Neuronal stem cell (in vitro differentiated cells): ENCODE data around the gene LRRN1.
"Not testable (repeated sequence)": the region's sequence is repeated elsewhere in the genome, so short reads cannot be mapped to it uniquely, and the experiment has no call there.

ENCODE experiments used
- DNase-seq: peaks from one replicate; pipeline ENCODE4 v3.0.0-alpha.2; 2013; ENCODE audit warnings: low spot score
- H2AFZ ChIP-seq: one replicate; pipeline ENCODE4 v1.6.1; 2013; ENCODE audit warnings: mild to moderate bottlenecking, low read length, inconsistent platforms
- H2AK5ac ChIP-seq: 2 replicates; pipeline ENCODE4 v1.6.1; 2013; ENCODE audit warnings: low read depth, mild to moderate bottlenecking, inconsistent platforms, low read length, moderate library complexity, mixed read lengths
- H2BK120ac ChIP-seq: 2 replicates; pipeline ENCODE4 v1.6.1; 2013; ENCODE audit warnings: low read depth, mild to moderate bottlenecking, inconsistent platforms, low read length, moderate library complexity, mixed read lengths
- H2BK12ac ChIP-seq: one replicate; pipeline ENCODE4 v1.6.1; 2013; ENCODE audit warnings: low read length, inconsistent platforms
- H2BK15ac ChIP-seq: 2 replicates; pipeline ENCODE4 v1.6.1; 2013; ENCODE audit warnings: mild to moderate bottlenecking, low read length, inconsistent platforms, mixed read lengths
- H2BK5ac ChIP-seq: one replicate; pipeline ENCODE4 v1.6.1; 2013; ENCODE audit warnings: inconsistent platforms, mild to moderate bottlenecking, low read length, moderate library complexity
- H3K14ac ChIP-seq: one replicate; pipeline ENCODE4 v1.6.1; 2013; ENCODE audit warnings: low read length, inconsistent platforms
- H3K18ac ChIP-seq: 2 replicates; pipeline ENCODE4 v1.6.1; 2013; ENCODE audit warnings: low read length, inconsistent platforms
- H3K23ac ChIP-seq: 2 replicates; pipeline ENCODE4 v1.6.1; 2013; ENCODE audit warnings: low read depth, mild to moderate bottlenecking, mixed read lengths, low read length, inconsistent platforms; ENCODE audit not compliant: poor library complexity
- H3K27ac ChIP-seq: replicated peaks from 3 replicates; pipeline ENCODE4 v1.5.1; 2013; ENCODE audit warnings: low read length, inconsistent platforms
- H3K27me3 ChIP-seq, 3 experiments: 2 replicates each; pipeline ENCODE4 v1.6.1; 2013; ENCODE audit warnings: low read length in 3 of 3, mild to moderate bottlenecking in 2 of 3, inconsistent platforms in 1 of 3, low read depth in 1 of 3, mixed read lengths in 1 of 3, moderate library complexity in 1 of 3; ENCODE audit not compliant: control insufficient read depth in 3 of 3, insufficient read depth in 3 of 3
- H3K36me3 ChIP-seq, 2 donors: replicated peaks in 1 of 2; 2 replicates each; pipeline ENCODE4 v1.6.1; 2013; ENCODE audit warnings: low read length in 2 of 2; ENCODE audit not compliant: control insufficient read depth in 2 of 2, insufficient read depth in 2 of 2
- H3K4ac ChIP-seq: 2 replicates; pipeline ENCODE4 v1.6.1; 2013; ENCODE audit warnings: inconsistent platforms, mild to moderate bottlenecking, low read length, moderate library complexity
- H3K4me1 ChIP-seq, 2 donors: 1 replicate in 1 of 2; 2 replicates in 1 of 2; pipeline ENCODE4 v1.6.1; 2013; ENCODE audit warnings: low read length in 2 of 2, low read depth in 1 of 2; ENCODE audit not compliant: control insufficient read depth in 2 of 2, insufficient read depth in 1 of 2
- H3K4me2 ChIP-seq: one replicate; pipeline ENCODE4 v1.6.1; 2013; ENCODE audit warnings: mild to moderate bottlenecking, low read length, inconsistent platforms; ENCODE audit not compliant: insufficient read depth, poor library complexity, severe bottlenecking
- H3K4me3 ChIP-seq, 2 donors: 2 replicates each; pipeline ENCODE4 v1.5.1; 2013; ENCODE audit warnings: low read length in 2 of 2, mild to moderate bottlenecking in 2 of 2, inconsistent platforms in 1 of 2, moderate library complexity in 1 of 2
- H3K79me1 ChIP-seq: one replicate; pipeline ENCODE4 v1.6.1; 2013; ENCODE audit warnings: low read depth, mild to moderate bottlenecking, inconsistent platforms, low read length, moderate library complexity
- H3K9ac ChIP-seq: one replicate; pipeline ENCODE4 v1.6.1; 2013; ENCODE audit warnings: mild to moderate bottlenecking, low read depth, low read length, inconsistent platforms; ENCODE audit not compliant: poor library complexity
- H3K9me3 ChIP-seq, 2 donors: replicated peaks in 1 of 2; 2 replicates each; pipeline versions ENCODE3 to v1.6.1; 2013; ENCODE audit warnings: low read length in 2 of 2, mild to moderate bottlenecking in 2 of 2, inconsistent platforms in 1 of 2, low read depth in 1 of 2, mixed read lengths in 1 of 2, moderate library complexity in 1 of 2; ENCODE audit not compliant: control insufficient read depth in 2 of 2, insufficient read depth in 1 of 2
- H4K8ac ChIP-seq: one replicate; pipeline ENCODE4 v1.6.1; 2013; ENCODE audit warnings: low read depth, mild to moderate bottlenecking, inconsistent platforms, low read length, moderate library complexity
- H4K91ac ChIP-seq: one replicate; pipeline ENCODE4 v1.6.1; 2013; ENCODE audit warnings: low read length, low read depth, mild to moderate bottlenecking, inconsistent platforms; ENCODE audit not compliant: poor library complexity
- WGBS, 2 donors: extraction: QIAGEN DNeasy Blood & Tissue Kit; methylation state at CpG; one replicate each; pipeline ENCODE4 v1.1.7; 2013; ENCODE audit warnings: missing lambda C conversion rate in 2 of 2, mixed read lengths in 1 of 2; ENCODE audit not compliant: insufficient read length in 2 of 2, insufficient replicate concordance in 1 of 2; ENCODE audit errors: extremely low coverage in 2 of 2; 5-methylcytosine and 5-hydroxymethylcytosine counted together

LRRN1 gene

DNA sequence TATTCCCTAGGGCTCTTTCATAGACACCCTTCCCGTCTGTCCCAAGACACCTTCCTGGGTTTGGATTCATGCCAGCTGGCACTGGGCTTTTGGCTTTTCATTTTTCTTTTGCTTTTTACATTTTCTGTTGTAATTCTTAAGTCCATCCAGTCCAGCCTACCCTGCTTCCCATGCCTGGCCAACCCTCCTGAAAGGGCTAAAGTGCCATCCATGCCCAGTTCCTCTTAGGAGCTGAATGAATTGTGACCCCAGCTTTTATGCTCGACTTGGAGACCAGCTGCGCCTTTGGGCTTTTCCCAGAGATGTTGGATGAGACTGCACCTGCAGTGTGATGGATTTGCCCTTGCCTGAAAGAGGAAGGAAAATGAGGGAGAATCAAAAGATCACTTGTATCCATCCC is 25.8 kb downstream of the LRRN1 start:
- Histone ChIP-seq H2BK15ac (no peak overlapping the region), H2BK5ac (no peak overlapping the region), H3K27ac (no peak overlapping the region), H3K14ac (no peak overlapping the region), H3K9ac (no peak overlapping the region), H2AK5ac (no peak overlapping the region), H3K79me1 (no peaks in the 10 kb centered on the region), H2BK120ac (no peak overlapping the region), H4K8ac (no peak overlapping the region), H3K23ac (no peak overlapping the region), H3K4me1 (no peaks in the 10 kb centered on the region), H3K4ac (no peak overlapping the region), H3K4me3 (no peak overlapping the region), H3K36me3 (peaks cover 26 to 100% of the 10 kb centered on the region in 2 donors), H3K27me3 (no peaks in the 10 kb centered on the region), H2BK12ac (no peak overlapping the region), H3K18ac (no peak overlapping the region), H3K4me2 (no peak overlapping the region), H4K91ac (no peak overlapping the region), H2AFZ (no peak overlapping the region), H3K9me3 (peaks cover 0 to 10% of the 10 kb centered on the region in 2 donors)
- no peak for DNase-seq
- WGBS, 2 donors: no CpG with 5 or more reads among the region's 3 CpGs

DNA sequence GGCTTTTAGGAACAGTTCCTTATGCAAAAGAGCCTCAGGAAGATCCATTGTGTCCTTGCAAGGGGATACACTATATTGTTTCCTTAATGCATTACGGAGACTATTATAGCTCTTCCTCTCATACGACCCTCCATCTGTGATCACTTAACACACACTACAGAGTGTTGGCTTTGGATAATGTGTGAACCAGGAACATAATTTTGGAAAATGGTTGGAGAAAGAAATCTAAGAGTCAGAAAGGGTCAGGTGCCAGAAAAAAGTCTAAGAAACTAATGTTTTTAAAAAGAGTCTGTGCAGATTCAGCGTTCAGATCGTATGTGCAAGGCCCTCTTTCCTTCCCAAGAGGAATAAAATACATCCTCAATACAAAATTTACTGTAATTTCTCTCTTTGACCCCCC is 27.3 kb downstream of the LRRN1 start:
- WGBS, 2 donors: no CpG with 5 or more reads among the region's 4 CpGs
- no peak overlapping the region for H2BK12ac ChIP-seq
- peaks cover 3% of the 10 kb centered on the region for H3K79me1 ChIP-seq
- H3K4me3 ChIP-seq: no peak overlapping the region
- no peak for DNase-seq
- H2AK5ac ChIP-seq: no peak overlapping the region
- H2AFZ ChIP-seq: no peak overlapping the region
- H2BK120ac ChIP-seq: no peak overlapping the region
- peaks cover 0 to 18% of the 10 kb centered on the region in 2 donors for H3K9me3 ChIP-seq
- no peak overlapping the region for H4K91ac ChIP-seq
- H3K18ac ChIP-seq: no peak overlapping the region
- H3K36me3 ChIP-seq: peaks cover 23 to 98% of the 10 kb centered on the region in 2 donors
- no peak overlapping the region for H3K14ac ChIP-seq
- no peaks in the 10 kb centered on the region for H3K4me1 ChIP-seq
- H2BK15ac ChIP-seq: no peak overlapping the region
- H2BK5ac ChIP-seq: no peak overlapping the region
- no peak overlapping the region for H3K23ac ChIP-seq
- H3K4me2 ChIP-seq: no peak overlapping the region
- H4K8ac ChIP-seq: no peak overlapping the region
- H3K27me3 ChIP-seq: no peaks in the 10 kb centered on the region
- H3K27ac ChIP-seq: no peak overlapping the region
- H3K9ac ChIP-seq: no peak overlapping the region
- no peak overlapping the region for H3K4ac ChIP-seq

DNA sequence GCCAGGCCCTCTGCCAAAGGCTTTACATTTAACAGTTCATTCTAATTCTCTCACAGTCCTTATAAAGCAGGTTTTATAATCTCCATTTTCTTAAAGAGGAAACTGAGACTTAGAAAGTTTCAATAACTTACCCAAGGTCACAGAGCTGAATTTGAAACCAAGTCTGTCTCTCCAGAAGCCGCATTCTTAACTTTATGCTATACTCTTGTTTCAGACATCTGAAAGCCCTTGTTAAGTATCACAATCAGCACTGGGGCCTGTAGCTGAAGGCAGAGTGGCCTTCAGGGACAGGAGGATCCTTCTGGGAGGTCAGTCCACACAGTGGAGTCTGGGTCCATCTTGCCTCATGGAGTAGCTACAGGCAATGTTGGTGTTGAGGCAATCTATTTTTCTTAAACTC is 27.9 kb downstream of the LRRN1 start:
- no peak overlapping the region for H4K91ac ChIP-seq
- no CpG with 5 or more reads among the region's 1 CpG for WGBS, 2 donors

DNA sequence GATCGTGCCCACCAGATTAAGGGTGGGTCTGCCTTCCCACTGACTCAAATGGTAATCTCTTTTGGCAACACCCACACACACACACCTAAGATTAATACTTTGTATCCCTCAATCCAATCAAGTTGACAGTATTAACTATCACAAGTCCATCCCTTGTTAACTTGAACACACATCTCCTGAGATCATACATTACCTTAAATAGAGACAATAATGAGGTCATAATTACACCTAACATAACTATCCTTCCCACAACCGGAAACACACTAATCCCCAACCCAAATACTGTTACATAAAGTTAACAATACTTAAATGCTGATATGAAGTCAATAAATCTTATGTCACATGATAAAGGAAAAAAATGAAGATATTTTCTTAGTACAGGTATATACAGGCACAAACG is 29.2 kb downstream of the LRRN1 start:
- not testable (repeated sequence) for H3K4me1 ChIP-seq, H3K27ac ChIP-seq, DNase-seq, H2AK5ac ChIP-seq, H3K14ac ChIP-seq, H2BK15ac ChIP-seq, H3K79me1 ChIP-seq, H3K9ac ChIP-seq, H3K4me3 ChIP-seq, H3K4ac ChIP-seq, H4K8ac ChIP-seq, H3K18ac ChIP-seq, H4K91ac ChIP-seq, H2BK5ac ChIP-seq, H3K4me2 ChIP-seq, H2AFZ ChIP-seq, H2BK120ac ChIP-seq, H3K27me3 ChIP-seq, H3K23ac ChIP-seq, H2BK12ac ChIP-seq
- Histone ChIP-seq H3K36me3 (peaks cover 29 to 97% of the 10 kb centered on the region in 2 donors), H3K9me3 (peaks cover 7 to 35% of the 10 kb centered on the region in 2 donors)
- no CpG with 5 or more reads among the region's 3 CpGs for WGBS, 2 donors

More for the DNA sequence above, 27.9 kb downstream of the LRRN1 start:
- Histone ChIP-seq H2BK15ac (no peak overlapping the region), H2BK12ac (no peak overlapping the region), H3K14ac (no peak overlapping the region), H4K8ac (no peak overlapping the region), H2AFZ (no peak overlapping the region), H3K23ac (no peak overlapping the region), H3K4me3 (no peak overlapping the region), H3K79me1 (peaks cover 3% of the 10 kb centered on the region), H3K27me3 (no peaks in the 10 kb centered on the region), H3K9ac (no peak overlapping the region), H3K9me3 (peaks cover 3 to 22% of the 10 kb centered on the region in 2 donors), H3K18ac (no peak overlapping the region), H3K4me2 (no peak overlapping the region), H3K4me1 (no peaks in the 10 kb centered on the region), H3K36me3 (peaks cover 25 to 97% of the 10 kb centered on the region in 2 donors), H2BK120ac (no peak overlapping the region), H3K27ac (no peak overlapping the region), H3K4ac (no peak overlapping the region), H2AK5ac (no peak overlapping the region), H2BK5ac (no peak overlapping the region)
- no peak for DNase-seq
